Upper lobe of left lung (tissue), 4 donors: ENCODE results near the gene GTF2H2C.
"Not testable (repeated sequence)": the region's sequence is repeated elsewhere in the genome, so short reads cannot be mapped to it uniquely, and the experiment has no call there.

ENCODE experiments used
- POLR2A ChIP-seq, 4 donors: fragments of 450-650 bp; IDR thresholded peaks; one replicate each; pipeline ENCODE4 v1.5.1; 2016 to 2017; ENCODE audit warnings: antibody characterized with exemption in 4 of 4, mild to moderate bottlenecking in 2 of 4
- POLR2AphosphoS5 ChIP-seq, 2 donors: sonication (generic); formaldehyde crosslinking; IDR thresholded peaks; one replicate each; pipeline ENCODE4 v1.5.1; 2017; ENCODE audit warnings: antibody characterized with exemption in 2 of 2
- TF ChIP-seq, protein P1 (sequence below), 6 experiments: fragments of 450-650 bp in 4 of 6; fragments of 200-600 bp in 2 of 6; sonication (generic) in 2 of 6; IDR thresholded peaks; one replicate each; pipeline ENCODE4 v1.5.1; 2016 to 2019; ENCODE audit warnings: antibody characterized with exemption in 6 of 6

- not testable (repeated sequence) for TF ChIP-seq POLR2A, POLR2AphosphoS5 (IDR thresholded peaks at IDR 0.05)
- TF ChIP-seq, protein P1, sequence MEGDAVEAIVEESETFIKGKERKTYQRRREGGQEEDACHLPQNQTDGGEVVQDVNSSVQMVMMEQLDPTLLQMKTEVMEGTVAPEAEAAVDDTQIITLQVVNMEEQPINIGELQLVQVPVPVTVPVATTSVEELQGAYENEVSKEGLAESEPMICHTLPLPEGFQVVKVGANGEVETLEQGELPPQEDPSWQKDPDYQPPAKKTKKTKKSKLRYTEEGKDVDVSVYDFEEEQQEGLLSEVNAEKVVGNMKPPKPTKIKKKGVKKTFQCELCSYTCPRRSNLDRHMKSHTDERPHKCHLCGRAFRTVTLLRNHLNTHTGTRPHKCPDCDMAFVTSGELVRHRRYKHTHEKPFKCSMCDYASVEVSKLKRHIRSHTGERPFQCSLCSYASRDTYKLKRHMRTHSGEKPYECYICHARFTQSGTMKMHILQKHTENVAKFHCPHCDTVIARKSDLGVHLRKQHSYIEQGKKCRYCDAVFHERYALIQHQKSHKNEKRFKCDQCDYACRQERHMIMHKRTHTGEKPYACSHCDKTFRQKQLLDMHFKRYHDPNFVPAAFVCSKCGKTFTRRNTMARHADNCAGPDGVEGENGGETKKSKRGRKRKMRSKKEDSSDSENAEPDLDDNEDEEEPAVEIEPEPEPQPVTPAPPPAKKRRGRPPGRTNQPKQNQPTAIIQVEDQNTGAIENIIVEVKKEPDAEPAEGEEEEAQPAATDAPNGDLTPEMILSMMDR (IDR thresholded peaks at IDR 0.05) = not testable (repeated sequence)
These were observed 44.4 kb upstream of the GTF2H2C start for GRCh38 chr5:69515570-69515969.
